DMS 273 (cell line): Measurements from ENCODE around the gene RHBDF2.
"Not testable (repeated sequence)": the region's sequence is repeated elsewhere in the genome, so short reads cannot be mapped to it uniquely, and the experiment has no call there.

ENCODE experiments used
- DNase-seq: peaks from one replicate; lab custom pipeline; 2025; ENCODE audit not compliant: unreplicated experiment; lab: John Stamatoyannopoulos, UW

Gene RHBDF2

GRCh38 chr17:76538281-76538931, 37.2 kb upstream of the RHBDF2 start:
- DNase-seq: no peak

DNA sequence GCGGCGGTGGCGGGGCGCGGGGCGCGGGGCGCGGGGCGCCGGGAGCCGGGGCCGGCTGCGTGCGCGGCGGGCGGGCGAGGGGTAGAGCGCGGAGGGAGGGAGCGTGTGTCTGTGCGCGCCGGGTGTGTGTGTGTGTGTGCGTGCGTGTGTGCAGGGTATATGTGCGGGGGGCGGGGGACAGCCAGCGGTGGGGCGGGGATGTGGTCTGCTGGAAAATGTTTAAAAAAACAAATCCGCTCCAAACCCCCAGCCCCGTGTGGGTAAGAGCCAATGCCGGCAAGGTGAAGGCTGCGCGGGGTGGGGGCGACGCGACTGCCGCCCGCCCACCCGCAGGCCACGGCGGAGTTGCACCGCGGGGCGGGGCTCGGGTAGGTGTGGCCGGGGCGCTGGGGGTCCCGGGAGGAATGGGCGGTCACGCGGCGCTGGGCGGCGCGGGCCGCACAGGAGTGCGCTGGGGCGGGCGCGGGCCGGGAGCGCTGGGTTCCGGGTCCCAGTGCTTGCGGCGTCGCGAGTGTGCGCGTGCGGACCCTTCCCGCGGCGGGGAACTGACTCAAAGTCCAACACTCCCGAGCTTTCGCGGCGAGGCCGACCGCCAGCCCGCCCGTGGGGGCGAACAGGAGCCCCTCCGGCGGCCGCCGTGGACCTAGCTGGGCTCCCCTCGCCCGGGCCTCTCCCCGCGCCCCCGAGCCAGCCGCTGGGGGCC, 36.5 kb upstream of the RHBDF2 start, which contains the start of gene CYGB:
TSS of gene CYGB (minus strand) at position 132 of the 703 bp plus-strand sequence. CDS start 167 bp downstream, outside the sequence.
- no peak for DNase-seq

- DNase-seq: no peak
Observed at GRCh38 chr17:76537288-76537577, 36.0 kb upstream of the RHBDF2 start.

DNA sequence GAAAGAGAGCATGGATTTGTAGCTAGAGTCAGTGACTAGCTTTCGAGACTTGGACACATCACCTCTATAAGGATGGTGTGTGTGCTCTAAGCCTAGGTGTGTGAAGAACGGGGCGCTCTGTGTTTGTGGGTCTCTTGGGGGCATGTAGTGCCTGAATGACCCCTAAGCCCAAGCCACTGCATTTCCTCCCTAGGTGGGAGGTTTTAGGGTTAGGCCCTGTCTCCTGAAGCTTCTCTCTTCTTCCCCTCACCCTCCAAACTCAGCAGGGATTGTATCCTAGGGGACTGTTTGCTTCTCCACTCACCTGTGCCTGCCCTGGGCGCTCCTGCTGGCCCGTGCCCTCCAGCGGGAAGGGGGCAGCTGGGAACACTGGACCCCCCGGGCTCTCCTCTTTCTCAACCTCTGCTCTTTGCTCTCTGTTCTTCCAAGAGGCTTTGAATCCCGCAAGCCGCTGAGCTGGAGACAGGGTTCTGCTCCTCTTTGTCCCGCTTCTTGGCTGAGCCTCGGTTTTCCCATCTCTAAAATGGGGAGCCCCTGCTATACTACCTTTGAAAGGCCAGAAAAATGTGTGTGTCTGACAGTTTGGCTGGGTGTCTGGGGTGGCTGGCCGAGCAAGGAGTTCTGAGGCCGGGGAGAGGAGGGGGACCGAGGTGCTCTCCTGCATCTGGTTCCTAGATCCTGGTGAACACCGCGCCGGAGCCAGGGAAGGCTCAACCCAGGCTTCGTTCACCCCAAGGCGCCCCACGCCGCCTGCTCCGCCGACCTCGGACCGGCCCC, 35.5 kb upstream of the RHBDF2 start:
- DNase-seq: no peak

- DNase-seq: no peak
Observed at GRCh38 chr17:76535788-76536510, 34.7 kb upstream of the RHBDF2 start.

- peak; percentile 50 for DNase-seq
Observed at GRCh38 chr17:76534831-76535732, 33.9 kb upstream of the RHBDF2 start.

DNA sequence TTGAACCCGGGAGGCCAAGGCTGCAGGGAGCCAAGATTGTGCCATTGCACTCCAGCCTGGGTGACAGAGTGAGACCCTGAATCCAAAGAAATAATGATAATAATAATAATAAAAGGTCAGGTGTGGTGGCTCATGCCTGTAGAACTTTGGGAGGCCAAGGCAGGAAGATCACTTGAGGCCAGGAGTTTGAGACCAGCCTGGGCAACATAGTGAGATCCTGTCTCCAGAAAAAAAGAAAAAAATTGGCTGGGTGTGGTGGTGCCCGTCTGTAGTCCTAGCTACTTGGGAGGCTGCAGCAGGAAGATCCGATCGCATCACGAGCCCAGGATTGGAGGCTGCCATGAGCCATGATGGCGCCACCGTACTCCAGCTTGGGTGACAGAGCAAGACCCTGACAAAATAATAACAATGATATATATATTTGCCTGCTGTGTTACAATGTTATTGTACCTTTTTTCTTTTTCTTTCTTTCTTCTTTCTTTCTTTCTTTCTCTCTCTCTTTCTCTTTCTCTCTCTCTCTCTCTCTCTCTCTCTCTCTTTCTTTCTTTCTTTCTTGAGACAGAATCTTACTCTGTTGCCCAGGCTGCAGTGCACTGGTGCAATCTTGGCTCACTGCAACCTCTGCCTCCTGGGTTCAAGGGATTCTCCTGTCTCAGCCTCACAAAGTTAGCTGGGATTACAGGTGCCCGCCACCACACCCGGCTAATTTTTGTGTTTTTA, 32.6 kb upstream of the RHBDF2 start:
- not testable (repeated sequence) for DNase-seq

DNA sequence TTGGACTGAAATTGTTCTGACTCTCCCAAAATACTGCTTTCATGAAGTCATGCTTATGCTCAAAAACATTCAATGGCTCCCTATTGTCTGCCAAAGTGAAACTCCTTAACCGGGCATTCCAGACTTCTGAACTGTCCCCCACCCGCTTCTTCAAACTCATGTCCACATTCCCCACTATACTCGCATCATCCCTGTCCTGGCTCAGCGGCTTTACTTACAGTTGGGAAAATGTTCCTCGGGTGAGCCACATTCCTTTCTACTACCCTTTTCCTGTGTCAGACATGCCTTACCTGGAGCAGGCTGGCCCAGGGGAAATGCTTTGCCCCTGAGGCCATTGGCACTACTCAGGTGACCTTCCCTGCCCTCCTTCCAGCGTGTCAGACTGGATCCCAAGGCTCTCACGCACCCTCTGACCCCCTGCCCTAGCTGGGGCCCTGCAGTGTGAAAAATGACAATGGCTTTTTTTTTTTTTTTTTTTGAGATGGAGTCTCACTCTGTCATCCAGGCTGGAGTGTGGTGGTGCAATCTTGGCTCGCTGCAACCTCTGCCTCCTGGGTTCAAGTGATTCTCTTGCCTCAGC, 30.9 kb upstream of the RHBDF2 start:
- no peak for DNase-seq

DNA sequence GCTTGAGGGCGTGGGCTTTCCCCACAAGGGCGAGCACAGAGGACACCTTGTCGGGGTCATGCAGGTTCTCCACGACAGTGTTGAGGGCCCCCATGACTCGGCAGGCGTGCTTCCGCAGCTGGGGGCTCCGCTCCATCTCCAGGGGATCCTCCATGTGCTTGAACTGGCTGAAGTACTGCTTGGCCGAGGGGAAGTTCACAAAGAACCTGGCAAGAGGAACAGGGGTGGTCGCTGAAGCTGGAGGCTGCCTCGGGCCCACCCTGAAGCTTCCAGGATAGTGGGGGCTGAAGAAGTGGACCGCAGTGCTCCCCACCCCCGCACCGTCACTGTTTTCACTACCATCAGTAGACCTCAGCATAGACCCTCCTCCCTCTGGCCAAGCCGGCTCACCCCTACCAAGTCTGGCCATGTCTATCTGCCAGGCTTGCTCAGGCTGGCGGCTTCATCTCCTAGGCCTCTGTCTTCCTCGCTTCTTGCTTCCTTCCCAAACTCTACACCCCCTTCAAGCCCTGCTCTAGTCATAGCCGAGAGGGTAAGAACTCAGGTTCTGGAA, 30.3 kb upstream of the RHBDF2 start:
- no peak for DNase-seq

DNA sequence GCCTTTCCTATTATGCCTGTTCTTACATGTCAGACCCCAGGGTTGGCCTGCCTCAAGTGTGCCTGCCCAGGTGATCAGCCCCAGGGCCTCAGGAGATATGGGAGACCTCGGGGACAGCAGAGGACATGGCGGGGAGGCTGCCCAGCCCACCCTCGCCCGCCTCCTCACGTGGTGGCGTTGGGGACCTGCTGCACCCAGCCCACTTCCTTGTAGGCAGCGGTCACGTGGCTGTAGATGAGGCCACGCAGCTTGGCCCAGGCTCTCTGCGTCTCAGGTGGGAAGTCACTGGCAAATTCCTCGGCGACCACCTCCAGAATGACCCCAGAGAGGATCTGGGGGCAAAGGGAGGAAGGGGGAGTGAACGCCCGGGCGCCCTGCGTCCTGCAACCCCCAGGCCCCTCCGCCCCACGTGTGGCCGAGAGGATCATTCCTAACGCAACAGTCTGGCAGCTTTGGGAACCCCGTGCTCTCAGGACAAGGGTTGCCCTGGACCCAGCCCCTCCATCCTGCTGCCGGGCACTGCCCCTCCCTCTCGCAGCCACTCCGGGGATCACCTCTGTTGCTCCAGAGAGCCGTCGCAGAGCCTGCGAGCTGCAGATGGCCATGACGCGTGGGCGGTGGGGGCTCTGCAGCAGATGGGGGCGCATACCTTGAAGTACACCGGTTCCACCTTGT, 29.7 kb upstream of the RHBDF2 start:
- DNase-seq: peak; percentile 33

GRCh38 chr17:76530095-76530723, 29.0 kb upstream of the RHBDF2 start:
- DNase-seq: peak; percentile 43

DNA sequence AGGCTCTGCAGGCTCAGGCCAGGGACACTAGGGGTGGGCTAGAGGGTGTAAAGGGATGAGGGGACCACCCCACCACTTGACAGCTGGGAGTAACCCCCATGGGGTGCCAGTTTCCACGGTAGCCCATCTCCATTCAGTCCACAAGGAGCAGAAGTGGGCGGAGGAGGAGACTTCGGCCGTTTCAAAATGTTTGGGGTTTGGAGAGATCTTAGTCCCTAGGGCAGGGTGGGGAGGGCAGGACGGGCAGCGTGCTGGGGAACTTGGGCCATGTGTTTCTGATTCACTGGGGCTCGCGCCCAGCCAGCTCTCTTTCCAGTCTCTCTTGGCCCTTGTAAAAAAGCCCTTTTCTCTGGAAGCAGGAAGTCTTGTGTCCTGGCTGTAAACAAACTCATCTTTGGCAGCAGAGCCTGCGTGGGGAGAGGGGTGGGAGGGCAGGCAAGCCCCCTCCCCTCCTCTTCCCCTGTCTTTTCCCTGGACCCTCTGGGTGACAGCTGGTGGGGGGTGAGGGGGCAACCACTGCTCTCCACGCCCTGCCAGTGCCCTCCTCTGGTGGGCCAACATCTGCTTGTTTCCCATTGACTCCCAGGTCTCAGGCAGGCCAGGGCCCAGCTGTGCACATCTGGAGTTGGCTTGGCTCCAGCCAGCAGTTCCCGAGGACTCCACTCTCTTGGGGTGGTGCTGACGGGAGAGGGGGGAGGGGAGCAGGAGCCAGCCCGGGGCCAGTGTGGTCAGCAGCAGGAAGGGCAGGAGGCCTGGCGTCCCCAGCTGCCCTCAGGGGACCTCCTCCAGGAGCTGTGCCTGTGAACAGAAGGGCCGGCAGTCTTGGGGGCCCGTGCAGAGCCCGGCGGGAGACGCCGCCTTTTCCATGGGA, 28.2 kb upstream of the RHBDF2 start:
- peak; percentile 76 for DNase-seq

GRCh38 chr17:76528528-76529223, 27.5 kb upstream of the RHBDF2 start:
- DNase-seq: peak; percentile 57

DNA sequence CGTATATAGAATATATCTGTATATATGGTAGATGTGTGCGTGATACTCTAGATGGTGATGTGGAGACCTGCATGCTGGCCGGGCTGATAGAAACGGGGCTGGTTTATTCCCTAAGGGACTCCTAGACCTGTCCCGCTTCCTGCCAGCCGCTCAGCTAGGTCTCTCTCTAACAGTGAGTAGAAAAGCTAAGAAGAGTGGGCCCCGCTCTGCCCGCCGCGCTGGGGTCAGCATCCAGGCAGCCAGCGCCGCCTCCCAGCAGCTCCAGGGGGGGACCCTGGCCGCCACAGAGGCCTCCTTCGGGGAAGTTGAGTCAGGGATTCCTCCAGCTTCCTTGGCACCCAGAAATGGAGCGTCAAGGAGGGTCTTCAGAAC, 26.9 kb upstream of the RHBDF2 start:
- DNase-seq: no peak

- no peak for DNase-seq
Observed at GRCh38 chr17:76527430-76528111, 26.3 kb upstream of the RHBDF2 start.

- DNase-seq: not testable (repeated sequence)
Observed at GRCh38 chr17:76527016-76527415, 25.8 kb upstream of the RHBDF2 start.
